Activated naive CD8-positive, alpha-beta T cell (primary cell): Measurements from ENCODE around the gene TMUB2.

ENCODE experiments used
- H3K27ac Mint-ChIP-seq: one replicate; pipeline ENCODE4 v1.8.0; 2021; ENCODE audit warnings: mixed read lengths
- H3K27me3 Mint-ChIP-seq: one replicate; pipeline ENCODE4 v1.8.0; 2021; ENCODE audit warnings: mixed read lengths
- H3K36me3 Mint-ChIP-seq: one replicate; pipeline ENCODE4 v1.8.0; 2021; ENCODE audit warnings: mixed read lengths
- H3K4me1 Mint-ChIP-seq: one replicate; pipeline ENCODE4 v1.8.0; 2021; ENCODE audit warnings: low read depth, mixed read lengths
- H3K4me3 Mint-ChIP-seq: one replicate; pipeline ENCODE4 v1.8.0; 2021; ENCODE audit warnings: mild to moderate bottlenecking, mixed read lengths
- H3K9me3 Mint-ChIP-seq: one replicate; pipeline ENCODE4 v1.8.0; 2021; ENCODE audit warnings: low read depth, mixed read lengths

Gene TMUB2

DNA sequence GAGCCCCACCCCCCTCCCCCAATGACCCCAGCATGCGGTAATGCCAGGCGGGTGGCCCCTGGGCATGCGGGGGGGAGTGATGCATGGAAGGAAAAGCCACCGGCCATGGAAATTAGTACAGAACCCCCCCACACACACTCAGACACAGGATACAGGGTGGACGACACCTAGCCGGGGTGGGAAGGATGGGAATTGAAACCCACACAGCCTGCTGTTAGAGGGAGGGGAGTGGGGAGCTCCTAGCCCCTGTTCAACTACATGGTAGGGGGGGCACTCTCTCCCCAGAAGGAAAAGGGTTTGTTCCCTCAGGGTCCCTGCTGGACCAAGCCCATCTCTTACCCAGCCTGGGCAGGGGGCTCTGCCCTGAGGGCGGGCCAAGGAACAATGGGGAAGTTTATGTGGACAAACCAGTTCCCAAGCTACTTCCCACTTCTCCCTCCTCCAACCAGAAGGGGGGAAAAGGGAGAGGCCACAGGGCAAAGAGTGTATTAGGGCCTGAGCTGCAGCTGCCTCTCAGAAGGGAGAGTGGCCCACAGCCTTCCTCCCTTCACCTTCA lies 5.2 kb downstream of the TMUB2 start:
- Mint-ChIP-seq H3K36me3 (no peaks in the 10 kb centered on the region), H3K4me1 (peaks cover 19% of the 10 kb centered on the region), H3K27ac (no peak overlapping the region), H3K4me3 (no peak overlapping the region), H3K27me3 (no peaks in the 10 kb centered on the region), H3K9me3 (no peaks in the 10 kb centered on the region)

- Mint-ChIP-seq H3K27me3 (no peaks in the 10 kb centered on the region), H3K36me3 (no peaks in the 10 kb centered on the region), H3K27ac (no peak overlapping the region), H3K4me1 (peaks cover 21% of the 10 kb centered on the region), H3K9me3 (no peaks in the 10 kb centered on the region), H3K4me3 (no peak overlapping the region)
Observed at GRCh38 chr17:44192750-44193149, 6.0 kb downstream of the TMUB2 start.

- Mint-ChIP-seq H3K27me3 (no peaks in the 10 kb centered on the region), H3K4me1 (peaks cover 21% of the 10 kb centered on the region), H3K9me3 (no peaks in the 10 kb centered on the region), H3K27ac (no peak overlapping the region), H3K36me3 (no peaks in the 10 kb centered on the region), H3K4me3 (no peak overlapping the region)
Observed at GRCh38 chr17:44193326-44194084, 6.7 kb downstream of the TMUB2 start.

- Mint-ChIP-seq H3K27ac (no peak overlapping the region), H3K4me3 (peak overlapping the region; percentile 86), H3K27me3 (no peaks in the 10 kb centered on the region), H3K9me3 (no peaks in the 10 kb centered on the region), H3K36me3 (no peaks in the 10 kb centered on the region), H3K4me1 (peaks cover 25% of the 10 kb centered on the region)
Observed at GRCh38 chr17:44197107-44197506, 10.3 kb downstream of the TMUB2 start.

DNA sequence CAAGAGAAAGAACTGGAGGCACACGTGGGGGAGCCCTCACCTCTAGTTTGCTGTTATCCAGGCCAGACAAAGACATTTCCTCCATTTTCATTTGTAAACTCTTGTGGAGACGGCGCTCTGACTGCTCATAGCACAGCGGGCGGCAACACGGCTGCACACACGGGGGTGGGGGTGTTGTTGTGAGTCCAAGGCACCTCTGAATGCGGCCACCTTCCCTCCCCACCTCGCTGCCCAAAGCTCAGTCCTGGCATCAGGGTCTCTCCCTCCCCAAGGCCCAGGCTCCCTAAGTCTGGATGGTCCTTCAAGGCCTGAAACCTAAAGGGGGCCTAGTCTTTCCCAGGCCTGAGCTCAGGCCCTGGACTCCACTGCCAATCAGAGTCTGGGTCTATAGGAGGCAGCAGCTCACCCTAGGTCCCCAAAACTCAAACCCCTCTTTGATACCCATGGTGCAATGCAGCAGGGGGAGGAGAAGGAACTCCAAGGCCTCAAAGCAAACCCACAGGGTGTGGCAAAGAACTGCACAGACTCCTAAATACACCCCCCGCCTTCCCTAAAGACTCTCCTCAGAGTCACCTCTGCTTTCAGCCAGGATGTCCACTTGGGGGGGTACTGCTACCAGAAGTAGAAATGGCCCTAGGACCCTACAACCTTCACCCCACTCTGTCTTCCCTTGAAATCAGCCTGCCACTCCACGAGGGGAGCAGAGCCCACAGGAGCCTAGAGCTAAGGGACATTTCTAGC lies 11.4 kb downstream of the TMUB2 start:
- Mint-ChIP-seq H3K27me3 (no peaks in the 10 kb centered on the region), H3K36me3 (no peaks in the 10 kb centered on the region), H3K4me3 (peak overlapping the region; percentile 86), H3K27ac (peak overlapping the region; percentile 84), H3K9me3 (no peaks in the 10 kb centered on the region), H3K4me1 (peaks cover 31% of the 10 kb centered on the region)

- H3K4me1 Mint-ChIP-seq: peaks cover 39% of the 10 kb centered on the region
- no peaks in the 10 kb centered on the region for H3K27me3 Mint-ChIP-seq
- H3K9me3 Mint-ChIP-seq: no peaks in the 10 kb centered on the region
- H3K4me3 Mint-ChIP-seq: peak overlapping the region; percentile 86
- H3K36me3 Mint-ChIP-seq: no peaks in the 10 kb centered on the region
- peak overlapping the region; percentile 84 for H3K27ac Mint-ChIP-seq
Observed at GRCh38 chr17:44198721-44199552, 12.2 kb downstream of the TMUB2 start.

DNA sequence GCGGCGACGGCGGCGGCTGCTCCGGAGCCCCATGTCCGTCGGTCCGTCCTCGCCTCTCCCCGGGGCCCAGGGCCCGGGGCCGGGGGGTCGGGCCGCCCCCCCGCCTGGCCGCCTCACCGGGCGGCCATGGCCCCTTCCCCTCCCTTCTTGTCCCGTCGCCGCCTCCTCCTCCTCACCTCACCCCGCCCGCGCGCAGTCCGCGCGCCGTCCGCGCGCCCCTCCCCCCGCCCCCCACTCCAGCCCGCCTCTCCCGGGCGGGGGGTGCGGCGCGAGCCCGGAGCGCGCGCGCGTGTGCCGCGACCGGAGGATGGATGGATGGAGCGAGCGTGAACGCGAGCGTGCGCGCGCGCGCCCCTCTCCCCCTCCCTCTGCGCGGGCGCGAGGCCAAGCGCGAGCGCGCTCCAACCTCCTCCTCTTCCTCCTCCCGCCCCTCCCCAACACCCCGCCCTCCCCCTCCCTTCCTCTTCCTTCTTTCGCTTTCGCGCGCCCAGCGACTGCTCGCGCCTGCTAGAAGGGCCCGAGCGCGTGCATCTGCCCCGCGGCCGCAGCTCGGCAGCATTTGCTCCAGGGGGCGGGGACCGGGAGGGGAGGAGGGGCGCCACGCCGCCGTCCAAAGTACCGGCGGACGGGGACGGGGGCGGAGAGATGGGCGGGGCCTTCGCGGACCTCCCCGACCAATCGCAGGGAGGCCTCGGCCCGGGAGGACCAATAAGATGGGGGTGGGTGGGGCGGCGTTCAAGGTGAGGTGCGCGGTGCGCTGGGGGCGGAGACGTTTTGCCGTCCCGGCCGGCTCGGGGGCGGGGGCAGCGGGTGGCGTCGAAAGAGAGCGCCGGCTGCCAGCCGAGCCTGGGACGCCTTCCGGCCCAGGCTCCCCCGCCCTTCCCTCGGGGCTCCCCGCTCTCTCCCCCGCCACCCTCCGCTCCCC lies 13.0 kb downstream of the TMUB2 start, which contains the start of gene ATXN7L3:
ATXN7L3 (minus strand) TSS at position 332 of the 925 bp plus-strand sequence. CDS start 1,814 bp downstream, outside the sequence.
- Mint-ChIP-seq H3K27me3 (no peaks in the 10 kb centered on the region), H3K9me3 (no peaks in the 10 kb centered on the region), H3K27ac (peak within 1 kb of the TSS; percentile 92), H3K36me3 (no peaks in the 10 kb centered on the region), H3K4me3 (peak within 1 kb of the TSS; percentile 92), H3K4me1 (peaks cover 43% of the 10 kb centered on the region)

GRCh38 chr17:44200478-44201155 lies 13.8 kb downstream of the TMUB2 start:
- H3K27ac Mint-ChIP-seq: peak overlapping the region; percentile 92
- peak overlapping the region; percentile 92 for H3K4me3 Mint-ChIP-seq
- peaks cover 44% of the 10 kb centered on the region for H3K4me1 Mint-ChIP-seq
- no peaks in the 10 kb centered on the region for H3K27me3 Mint-ChIP-seq
- H3K36me3 Mint-ChIP-seq: no peaks in the 10 kb centered on the region
- H3K9me3 Mint-ChIP-seq: no peaks in the 10 kb centered on the region

DNA sequence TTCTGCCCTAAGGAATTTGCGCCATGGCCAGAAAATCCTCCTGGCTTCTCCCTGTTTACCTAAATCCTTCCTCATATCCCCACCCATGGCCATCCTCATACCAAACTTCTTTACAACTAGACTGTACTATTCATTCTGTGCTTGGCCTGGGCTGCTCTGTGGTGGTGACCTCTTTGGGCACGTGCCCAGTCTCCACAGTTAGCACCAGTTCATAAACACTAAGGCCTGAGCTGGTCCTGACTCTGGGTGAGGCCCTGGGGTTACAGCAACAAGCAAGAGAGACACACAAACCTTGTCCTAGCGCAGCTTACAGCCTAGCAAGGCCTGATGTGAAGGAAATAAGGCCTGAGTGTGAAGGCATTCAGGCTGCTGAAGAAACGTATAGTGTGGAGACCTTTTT lies 16.0 kb downstream of the TMUB2 start:
- H3K27ac Mint-ChIP-seq: peak overlapping the region; percentile 62
- H3K4me1 Mint-ChIP-seq: peaks cover 40% of the 10 kb centered on the region
- no peak overlapping the region for H3K4me3 Mint-ChIP-seq
- H3K9me3 Mint-ChIP-seq: no peaks in the 10 kb centered on the region
- H3K27me3 Mint-ChIP-seq: no peaks in the 10 kb centered on the region
- no peaks in the 10 kb centered on the region for H3K36me3 Mint-ChIP-seq

DNA sequence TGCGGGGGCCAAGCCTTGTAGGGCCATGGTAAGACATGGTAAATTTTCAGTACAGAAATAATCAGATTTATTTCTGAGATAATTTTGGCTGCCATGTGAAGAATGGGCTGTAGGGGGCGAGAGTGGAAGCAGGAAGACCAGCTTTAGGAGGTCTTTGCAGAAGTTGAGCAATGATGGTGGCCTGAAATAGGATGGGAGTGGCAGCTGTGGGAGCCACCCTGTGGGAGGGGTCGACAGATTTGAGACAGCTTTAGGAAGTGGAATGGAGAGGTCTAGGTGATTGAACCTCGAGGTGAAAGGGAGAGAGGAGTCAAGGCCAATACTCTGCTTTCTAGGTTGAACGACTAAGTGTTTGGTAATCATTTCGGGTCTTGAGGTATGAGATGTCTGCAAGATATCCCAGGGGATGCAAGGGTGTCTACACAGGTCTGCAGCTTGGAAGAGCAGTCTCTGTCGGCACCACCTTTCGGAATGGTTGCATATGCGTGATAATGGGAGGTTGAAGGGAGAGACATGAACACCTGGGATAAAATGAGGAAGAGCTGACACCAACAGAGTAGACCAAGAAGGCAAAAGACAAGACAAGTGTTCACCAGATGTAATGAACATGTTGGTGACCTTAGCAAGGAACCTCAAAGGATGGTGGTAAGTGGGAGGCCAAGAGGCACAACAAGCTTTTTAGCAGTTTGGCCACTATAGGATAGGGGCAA lies 17.1 kb downstream of the TMUB2 start:
- Mint-ChIP-seq H3K9me3 (no peaks in the 10 kb centered on the region), H3K27ac (peak overlapping the region; percentile 70), H3K36me3 (peaks cover 3% of the 10 kb centered on the region), H3K4me3 (no peak overlapping the region), H3K27me3 (no peaks in the 10 kb centered on the region), H3K4me1 (peaks cover 42% of the 10 kb centered on the region)

GRCh38 chr17:44204441-44204882 lies 17.7 kb downstream of the TMUB2 start:
- Mint-ChIP-seq H3K4me1 (peaks cover 45% of the 10 kb centered on the region), H3K9me3 (no peaks in the 10 kb centered on the region), H3K27ac (peak overlapping the region; percentile 38), H3K36me3 (peaks cover 3% of the 10 kb centered on the region), H3K4me3 (no peak overlapping the region), H3K27me3 (no peaks in the 10 kb centered on the region)

- Mint-ChIP-seq H3K4me1 (peaks cover 50% of the 10 kb centered on the region), H3K27me3 (no peaks in the 10 kb centered on the region), H3K36me3 (peaks cover 3% of the 10 kb centered on the region), H3K4me3 (no peak overlapping the region), H3K27ac (peak overlapping the region; percentile 12), H3K9me3 (no peaks in the 10 kb centered on the region)
Observed at GRCh38 chr17:44205962-44206824, 19.4 kb downstream of the TMUB2 start.
